Activated CD8-positive, alpha-beta T cell treated with anti-CD3 and anti-CD28 coated beads for 36 hours (primary cell): ENCODE results near the gene UBE2E1. TPM values are rescaled to one million over a fixed set of nuclear protein-coding genes. Genes with fewer than 3 reads are reported as not detected.

ENCODE experiments used
- ATAC-seq: fragments of 200-7000 bp; cut with Tn5 transposase; one replicate; pipeline ENCODE4 v1.10.0; 2021; ENCODE audit warnings: mild to moderate bottlenecking, moderate library complexity
- CTCF ChIA-PET: fragments of 350-600 bp; sonication (Branson Sonifier 250); formaldehyde crosslinking; loops from one replicate; lab custom pipeline; 2021; ENCODE audit warnings: antibody characterized with exemption; lab: Charles Lee
- POLR2A ChIA-PET: fragments of 350-600 bp; sonication (Branson Sonifier 250); formaldehyde crosslinking; loops from one replicate; lab custom pipeline; 2021; ENCODE audit warnings: antibody characterized with exemption; lab: Charles Lee
- DNase-seq: peaks from one replicate; pipeline ENCODE4 v3.0.0-alpha.2; 2020
- H3K27ac Mint-ChIP-seq: one replicate; pipeline ENCODE4 v1.8.0; 2021; ENCODE audit warnings: mild to moderate bottlenecking, mixed read lengths
- H3K27me3 Mint-ChIP-seq: one replicate; pipeline ENCODE4 v1.8.0; 2021; ENCODE audit warnings: mixed read lengths
- H3K36me3 Mint-ChIP-seq: one replicate; pipeline ENCODE4 v1.8.0; 2021; ENCODE audit warnings: low read depth, mixed read lengths
- H3K4me1 Mint-ChIP-seq: one replicate; pipeline ENCODE4 v1.8.0; 2021; ENCODE audit warnings: low read depth, mixed read lengths
- H3K4me3 Mint-ChIP-seq: one replicate; pipeline ENCODE4 v1.8.0; 2021; ENCODE audit warnings: mild to moderate bottlenecking, moderate library complexity, mixed read lengths
- H3K9me3 Mint-ChIP-seq: one replicate; pipeline ENCODE4 v1.8.0; 2021; ENCODE audit warnings: mixed read lengths
- intact Hi-C: fragments of 100-400 bp; cut with micrococcal nuclease; formaldehyde crosslinking; loops from one replicate; pipeline ENCODE4 v1.10.0; 2022
- total RNA-seq, 2 experiments: library from RNA; stranded (reverse); gene quantifications; one replicate each; pipeline ENCODE4 v1.2.3, GENCODE V29; 2021
- TF ChIP-seq, protein P1 (sequence below): fragments of 200-600 bp; IDR thresholded peaks from one replicate; pipeline ENCODE4 v1.8.0; 2022; ENCODE audit warnings: antibody characterized with exemption, mild to moderate bottlenecking

Gene UBE2E1
- total RNA-seq, 2 experiments from 2014 or later = 79.0 to 80.3 TPM

DNA sequence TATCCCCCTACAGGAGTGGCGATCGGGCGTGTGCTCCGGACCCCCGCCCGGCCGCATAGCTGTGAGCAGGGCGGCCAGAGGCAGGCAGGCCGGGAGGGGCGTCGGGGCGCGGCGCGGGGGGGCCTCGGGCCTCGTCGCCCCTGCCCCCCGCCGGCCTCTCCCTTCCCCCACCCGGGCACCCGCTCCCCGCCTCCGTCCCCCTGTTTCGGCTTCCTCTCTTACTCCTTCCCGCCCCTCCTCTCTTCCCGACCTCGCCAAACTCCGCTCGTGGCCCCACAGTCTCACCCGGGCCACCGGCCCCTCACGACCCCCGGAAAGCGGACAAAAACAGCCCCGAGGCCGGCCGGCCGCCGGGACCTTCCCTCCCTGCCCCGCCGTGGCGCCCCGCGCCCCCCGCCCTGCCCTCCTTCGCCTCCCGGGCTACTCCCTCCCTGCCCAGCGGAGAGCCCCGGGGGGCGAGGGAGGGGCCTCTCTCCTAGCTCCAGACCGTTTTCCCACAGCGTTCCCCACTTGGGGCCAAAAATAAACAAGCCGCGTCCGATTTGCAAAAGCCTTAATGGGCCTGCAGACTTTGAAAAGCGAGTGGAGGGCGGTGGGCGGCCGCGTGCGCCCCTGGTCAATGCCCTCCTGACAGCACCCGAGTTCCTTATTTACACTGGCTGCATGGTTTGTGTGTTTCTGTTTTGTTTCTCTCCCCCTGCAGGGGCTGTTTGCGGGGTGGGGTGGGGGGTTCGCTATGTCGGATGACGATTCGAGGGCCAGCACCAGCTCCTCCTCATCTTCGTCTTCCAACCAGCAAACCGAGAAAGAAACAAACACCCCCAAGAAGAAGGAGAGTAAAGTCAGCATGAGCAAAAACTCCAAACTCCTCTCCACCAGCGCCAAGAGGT is 1.0 kb downstream of the UBE2E1 start:
- intact Hi-C loops = loop anchor here (10.0 kb wide), 2 partner anchors 108 to 362 kb away; partner anchors contain the start of genes NKIRAS1 and RPL15
- ChIA-PET POLR2A (interaction anchor here (0.7 to 5.3 kb wide), 4 partner anchors 10 to 113 kb away, joined by 3 to 37 read pairs (median 4); partner anchors contain the start of genes NKIRAS1 and RPL15), CTCF (interaction anchor here (1.0 kb wide), 1 partner anchor 20 kb away, joined by 3 read pairs; no protein-coding TSS in a partner anchor)
- Mint-ChIP-seq H3K27me3 (peaks cover 8% of the 10 kb centered on the region), H3K9me3 (no peaks in the 10 kb centered on the region), H3K36me3 (peaks cover 30% of the 10 kb centered on the region), H3K4me3 (peak overlapping the region; percentile 87), H3K4me1 (peaks cover 50% of the 10 kb centered on the region), H3K27ac (peak overlapping the region; percentile 94)
- peak; percentile 0 for ATAC-seq
- peak; percentile 18 for DNase-seq
- TF ChIP-seq, protein P1, sequence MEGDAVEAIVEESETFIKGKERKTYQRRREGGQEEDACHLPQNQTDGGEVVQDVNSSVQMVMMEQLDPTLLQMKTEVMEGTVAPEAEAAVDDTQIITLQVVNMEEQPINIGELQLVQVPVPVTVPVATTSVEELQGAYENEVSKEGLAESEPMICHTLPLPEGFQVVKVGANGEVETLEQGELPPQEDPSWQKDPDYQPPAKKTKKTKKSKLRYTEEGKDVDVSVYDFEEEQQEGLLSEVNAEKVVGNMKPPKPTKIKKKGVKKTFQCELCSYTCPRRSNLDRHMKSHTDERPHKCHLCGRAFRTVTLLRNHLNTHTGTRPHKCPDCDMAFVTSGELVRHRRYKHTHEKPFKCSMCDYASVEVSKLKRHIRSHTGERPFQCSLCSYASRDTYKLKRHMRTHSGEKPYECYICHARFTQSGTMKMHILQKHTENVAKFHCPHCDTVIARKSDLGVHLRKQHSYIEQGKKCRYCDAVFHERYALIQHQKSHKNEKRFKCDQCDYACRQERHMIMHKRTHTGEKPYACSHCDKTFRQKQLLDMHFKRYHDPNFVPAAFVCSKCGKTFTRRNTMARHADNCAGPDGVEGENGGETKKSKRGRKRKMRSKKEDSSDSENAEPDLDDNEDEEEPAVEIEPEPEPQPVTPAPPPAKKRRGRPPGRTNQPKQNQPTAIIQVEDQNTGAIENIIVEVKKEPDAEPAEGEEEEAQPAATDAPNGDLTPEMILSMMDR = no peak

DNA sequence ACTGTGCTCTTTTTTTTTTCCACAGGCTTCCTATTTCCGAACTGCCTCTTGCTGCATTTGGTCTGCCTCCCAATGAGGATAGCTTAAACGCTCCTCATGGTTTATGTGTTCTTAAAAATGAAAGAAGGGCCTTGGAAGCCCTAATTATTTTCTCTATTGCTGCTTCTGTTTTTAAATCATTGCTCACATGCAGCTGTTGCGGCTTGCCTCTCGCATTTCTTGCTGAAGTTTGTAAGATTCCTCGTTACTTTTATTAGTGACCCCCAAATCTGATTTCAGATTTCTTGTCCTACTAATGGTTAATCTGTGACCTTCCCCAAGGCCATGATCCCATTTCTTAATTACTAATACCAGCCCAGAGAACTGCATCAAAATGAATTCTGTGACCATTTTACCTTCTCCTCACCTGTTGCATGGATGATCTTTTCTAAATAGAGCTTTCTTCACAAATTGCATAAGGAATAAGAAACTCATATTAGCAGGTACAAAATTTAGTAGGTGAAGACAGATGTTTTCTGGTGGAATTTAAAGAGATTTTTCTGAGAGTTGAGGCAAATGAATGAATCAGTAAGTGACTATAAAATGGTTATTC is 1.8 kb downstream of the UBE2E1 start:
- Mint-ChIP-seq H3K9me3 (no peaks in the 10 kb centered on the region), H3K4me3 (peak overlapping the region; percentile 87), H3K36me3 (peaks cover 38% of the 10 kb centered on the region), H3K27me3 (peaks cover 8% of the 10 kb centered on the region), H3K4me1 (peaks cover 57% of the 10 kb centered on the region), H3K27ac (peak overlapping the region; percentile 94)
- intact Hi-C loops = loop anchor here (10.0 kb wide), 2 partner anchors 107 to 363 kb away; partner anchors contain the start of genes NKIRAS1 and RPL15
- ChIA-PET POLR2A (interaction anchor here (0.7 to 5.3 kb wide), 4 partner anchors 11 to 113 kb away, joined by 3 to 37 read pairs (median 4); partner anchors contain the start of genes NKIRAS1 and RPL15), CTCF (interaction anchor here (0.9 to 1.0 kb wide), 2 partner anchors 20 to 81 kb away, joined by 3 to 4 read pairs; no protein-coding TSS in a partner anchor)
- no peak for DNase-seq
- no peak for ATAC-seq
- TF ChIP-seq, protein P1 = no peak

DNA sequence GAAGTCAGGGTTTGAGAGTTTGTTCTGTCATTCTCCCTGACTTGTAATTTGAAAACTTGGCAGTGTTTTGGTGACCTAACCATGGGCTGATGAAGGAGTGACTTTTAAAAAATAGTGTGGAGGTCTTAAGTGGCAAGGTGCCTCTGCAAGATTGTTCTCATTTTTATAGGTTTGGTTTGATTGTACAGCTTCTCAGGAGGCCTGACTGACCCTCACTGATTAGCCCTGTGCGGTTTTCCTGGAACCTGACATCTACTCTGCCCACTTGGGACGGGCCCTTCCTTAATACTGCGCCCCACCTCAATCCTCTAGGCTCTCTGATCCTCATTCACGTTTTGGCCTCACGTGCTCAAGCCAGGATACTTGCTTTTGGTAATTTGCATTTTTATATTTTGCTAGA is 2.8 kb downstream of the UBE2E1 start:
- peak overlapping the region; percentile 87 for H3K4me3 Mint-ChIP-seq
- no peaks in the 10 kb centered on the region for H3K9me3 Mint-ChIP-seq
- peaks cover 60% of the 10 kb centered on the region for H3K4me1 Mint-ChIP-seq
- TF ChIP-seq, protein P1 = no peak
- H3K27me3 Mint-ChIP-seq = peaks cover 8% of the 10 kb centered on the region
- H3K27ac Mint-ChIP-seq = peak overlapping the region; percentile 12
- DNase-seq (no peak), ATAC-seq (no peak)
- ChIA-PET POLR2A (interaction anchor here (1.4 to 5.3 kb wide), 2 partner anchors 12 to 109 kb away, joined by 4 to 37 read pairs; partner anchors contain the start of genes NKIRAS1 and RPL15), CTCF (no interaction called here)
- intact Hi-C loops = loop anchor here (10.0 kb wide), 2 partner anchors 106 to 364 kb away; partner anchors contain the start of genes NKIRAS1 and RPL15
- H3K36me3 Mint-ChIP-seq = peaks cover 40% of the 10 kb centered on the region

DNA sequence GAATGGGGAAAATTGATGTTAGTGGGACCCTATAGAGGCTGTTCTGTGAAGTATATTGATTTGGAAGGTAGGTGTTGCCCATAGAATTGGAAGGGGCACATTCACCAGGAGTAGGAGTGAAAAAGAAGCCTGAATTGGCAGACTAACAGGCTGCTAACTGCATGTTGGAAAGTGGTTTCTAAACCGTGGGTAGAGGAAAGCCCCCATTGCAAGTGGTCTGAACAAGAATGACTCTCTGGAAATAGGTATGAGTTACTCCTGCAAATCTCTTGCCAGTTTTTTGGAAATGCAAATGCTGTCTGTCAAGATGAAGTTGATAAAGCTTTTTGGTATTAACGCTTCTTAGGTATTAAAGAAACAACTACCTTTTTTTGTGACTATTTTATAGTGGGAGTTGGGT is 3.5 kb downstream of the UBE2E1 start:
- peak overlapping the region; percentile 97 for H3K27ac Mint-ChIP-seq
- peaks cover 40% of the 10 kb centered on the region for H3K36me3 Mint-ChIP-seq
- peak overlapping the region; percentile 87 for H3K4me3 Mint-ChIP-seq
- no peak for ATAC-seq
- H3K27me3 Mint-ChIP-seq = peaks cover 8% of the 10 kb centered on the region
- TF ChIP-seq, protein P1 = no peak
- ChIA-PET POLR2A (interaction anchor here (0.6 to 5.3 kb wide), 2 partner anchors 108 to 117 kb away, joined by 3 to 37 read pairs; partner anchors contain the start of genes NKIRAS1 and RPL15), CTCF (no interaction called here)
- intact Hi-C loops = loop anchor here (10.0 kb wide), 2 partner anchors 106 to 364 kb away; partner anchors contain the start of genes NKIRAS1 and RPL15
- H3K4me1 Mint-ChIP-seq = peaks cover 61% of the 10 kb centered on the region
- DNase-seq = peak; percentile 42
- H3K9me3 Mint-ChIP-seq = no peaks in the 10 kb centered on the region
